ENCODE measurements around the gene RASL10B.

DNA sequence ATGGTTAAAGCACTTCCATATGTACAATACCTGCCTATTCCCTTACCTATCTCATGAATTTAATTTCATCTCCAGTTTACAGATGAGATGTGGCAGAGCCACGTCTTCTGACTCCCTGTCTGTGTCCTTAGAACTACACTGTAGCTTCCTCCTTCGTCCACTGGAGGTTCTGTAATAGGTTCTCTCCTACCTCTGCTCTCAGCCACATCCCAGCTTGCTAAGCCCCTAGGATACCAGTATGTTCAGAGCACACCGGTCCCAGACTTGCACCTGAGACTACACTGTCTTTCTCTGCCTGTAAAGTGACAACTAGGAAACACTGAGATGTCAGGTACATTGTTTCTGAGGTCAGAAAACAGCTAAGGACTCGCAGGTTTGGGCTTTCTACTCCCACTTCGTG lies 3.8 kb upstream of the RASL10B start:
- TF ChIP-seq, protein P1, sequence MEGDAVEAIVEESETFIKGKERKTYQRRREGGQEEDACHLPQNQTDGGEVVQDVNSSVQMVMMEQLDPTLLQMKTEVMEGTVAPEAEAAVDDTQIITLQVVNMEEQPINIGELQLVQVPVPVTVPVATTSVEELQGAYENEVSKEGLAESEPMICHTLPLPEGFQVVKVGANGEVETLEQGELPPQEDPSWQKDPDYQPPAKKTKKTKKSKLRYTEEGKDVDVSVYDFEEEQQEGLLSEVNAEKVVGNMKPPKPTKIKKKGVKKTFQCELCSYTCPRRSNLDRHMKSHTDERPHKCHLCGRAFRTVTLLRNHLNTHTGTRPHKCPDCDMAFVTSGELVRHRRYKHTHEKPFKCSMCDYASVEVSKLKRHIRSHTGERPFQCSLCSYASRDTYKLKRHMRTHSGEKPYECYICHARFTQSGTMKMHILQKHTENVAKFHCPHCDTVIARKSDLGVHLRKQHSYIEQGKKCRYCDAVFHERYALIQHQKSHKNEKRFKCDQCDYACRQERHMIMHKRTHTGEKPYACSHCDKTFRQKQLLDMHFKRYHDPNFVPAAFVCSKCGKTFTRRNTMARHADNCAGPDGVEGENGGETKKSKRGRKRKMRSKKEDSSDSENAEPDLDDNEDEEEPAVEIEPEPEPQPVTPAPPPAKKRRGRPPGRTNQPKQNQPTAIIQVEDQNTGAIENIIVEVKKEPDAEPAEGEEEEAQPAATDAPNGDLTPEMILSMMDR (IDR thresholded peaks at IDR 0.05 in 4 of 5, conservative IDR thresholded peaks at IDR 0.05 in 1 of 5), result no peak
- TF ChIP-seq POLR2A (IDR thresholded peaks at IDR 0.05), result no peak

Measured in gastrocnemius medialis (tissue), 4 donors.